CD4-positive, alpha-beta T cell treated with Interleukin-4 for 4 hours (primary cell): ENCODE measurements around the gene ADGRF3.
"Not testable (repeated sequence)": the region's sequence is repeated elsewhere in the genome, so short reads cannot be mapped to it uniquely, and the experiment has no call there.

Experiments
- DNase-seq: peaks from one replicate; pipeline ENCODE4 v3.0.0-alpha.2; 2020

The ADGRF3 gene

DNA sequence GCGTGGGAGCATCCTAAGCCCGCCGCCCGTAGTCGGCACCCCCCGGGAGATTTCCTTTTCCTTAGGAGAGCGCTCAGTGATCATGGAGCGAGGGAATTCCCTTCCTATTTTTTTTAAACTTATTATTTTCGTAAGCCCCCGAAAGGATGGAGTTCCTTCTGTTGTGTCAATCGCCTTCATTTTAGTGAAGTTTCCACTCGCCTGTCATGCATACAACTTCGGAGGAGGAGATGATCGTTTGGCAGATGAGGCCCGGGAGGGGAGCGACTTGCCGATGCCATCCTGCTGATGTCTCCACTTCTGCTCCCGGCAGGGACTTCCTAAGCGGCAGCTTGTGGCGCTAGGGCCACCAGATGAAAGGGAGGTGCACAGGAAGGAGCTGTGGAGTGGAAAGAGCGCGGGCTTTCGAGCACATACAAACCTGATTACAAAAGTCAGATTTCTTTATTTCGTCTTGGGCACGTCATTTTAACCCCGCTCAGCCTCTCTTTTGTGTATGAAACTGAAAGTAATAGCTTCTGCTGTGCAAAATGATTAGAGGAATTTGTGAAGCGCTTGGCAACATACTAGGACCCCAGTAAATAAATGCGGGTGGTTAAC is at the start of gene ADGRF3:
Gene ADGRF3, minus strand, starts transcription at position 336 of the 600 bp plus-strand sequence. CDS start 555 bp downstream, outside the sequence.
- DNase-seq: peak; percentile 62

DNA sequence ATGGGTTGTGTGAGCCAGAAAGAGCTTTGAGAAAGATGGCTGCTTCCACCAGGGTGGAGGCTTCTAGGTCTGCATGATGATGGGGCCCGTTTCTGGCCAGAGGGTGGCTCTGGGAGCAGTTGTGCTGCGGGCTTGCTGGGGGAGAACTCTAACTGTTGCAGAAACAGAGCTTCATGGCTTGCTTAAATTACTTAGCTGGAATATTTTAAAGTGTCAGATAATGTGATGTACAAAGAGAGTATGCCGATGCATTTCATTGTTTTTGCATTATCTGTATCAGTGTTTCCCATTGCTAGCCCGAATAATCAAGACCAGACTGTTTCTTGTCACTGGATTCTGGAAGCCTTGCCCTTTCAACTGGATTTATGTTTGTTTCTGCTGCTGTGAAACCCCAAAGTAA is 48.8 kb upstream of the ADGRF3 start:
- DNase-seq: no peak

DNA sequence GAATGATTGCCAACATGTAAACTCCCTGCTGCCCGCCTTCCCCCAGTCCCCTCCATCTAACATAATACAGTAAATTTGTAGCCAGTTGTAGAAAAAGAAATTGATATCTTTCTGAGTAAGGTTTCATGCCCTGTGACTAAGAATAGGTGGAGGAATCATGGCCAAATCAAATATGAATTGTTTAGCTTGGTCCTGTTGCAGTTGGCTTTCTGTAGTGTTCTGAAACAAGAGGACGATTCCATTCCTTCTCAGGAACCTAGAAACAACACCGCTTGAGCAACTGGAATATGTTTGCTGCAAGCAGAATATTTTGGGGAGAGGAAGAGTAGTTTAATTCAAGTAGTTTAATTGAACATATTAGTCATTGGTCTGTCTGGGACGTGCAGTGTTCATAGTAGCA is 48.1 kb upstream of the ADGRF3 start:
- DNase-seq: no peak

- DNase-seq: no peak
Measured at GRCh38 chr2:26387189-26387588, 40.6 kb upstream of the ADGRF3 start.

DNA sequence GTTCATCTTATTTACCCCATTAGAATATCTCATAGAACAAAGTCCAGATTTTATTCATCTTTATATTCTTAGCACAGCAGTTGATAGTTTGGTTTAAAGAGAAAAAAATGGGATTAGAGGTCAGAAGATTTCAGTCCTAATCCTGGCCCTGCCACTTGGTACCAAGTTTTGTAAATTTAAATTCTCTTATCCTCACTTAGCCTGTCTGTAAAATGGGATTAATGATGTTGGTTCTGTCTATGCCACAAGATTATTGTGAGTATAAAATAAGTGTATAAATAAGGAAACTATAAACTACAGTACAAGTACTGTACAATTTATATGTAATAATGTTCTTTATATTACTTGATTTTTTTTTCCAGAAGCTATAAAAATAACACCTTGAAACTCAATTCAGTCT is 38.0 kb upstream of the ADGRF3 start:
- no peak for DNase-seq

DNA sequence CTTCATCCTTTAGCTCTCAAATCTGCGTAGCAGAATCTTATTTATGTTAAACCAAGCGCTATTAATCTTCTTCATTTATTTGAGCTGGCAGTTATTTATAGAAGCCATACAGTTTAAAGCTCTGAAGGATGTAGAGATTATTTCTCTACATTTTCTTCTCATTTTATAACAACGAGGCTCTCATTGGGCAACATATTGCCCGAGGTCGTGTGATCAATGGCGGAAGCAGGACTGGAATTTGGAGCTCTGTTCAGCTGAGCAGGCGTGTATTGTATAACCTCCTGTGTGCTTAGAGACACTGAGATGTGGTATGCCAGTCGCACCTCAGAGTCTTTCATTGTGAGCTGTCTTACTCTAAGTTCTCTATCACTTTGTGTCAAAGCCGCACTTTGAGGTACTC is 37.6 kb upstream of the ADGRF3 start:
- no peak for DNase-seq

GRCh38 chr2:26382564-26382963 is 36.0 kb upstream of the ADGRF3 start:
- no peak for DNase-seq

GRCh38 chr2:26380281-26380680 is 33.7 kb upstream of the ADGRF3 start:
- no peak for DNase-seq

- no peak for DNase-seq
Measured at GRCh38 chr2:26376799-26377198, 30.2 kb upstream of the ADGRF3 start.

DNA sequence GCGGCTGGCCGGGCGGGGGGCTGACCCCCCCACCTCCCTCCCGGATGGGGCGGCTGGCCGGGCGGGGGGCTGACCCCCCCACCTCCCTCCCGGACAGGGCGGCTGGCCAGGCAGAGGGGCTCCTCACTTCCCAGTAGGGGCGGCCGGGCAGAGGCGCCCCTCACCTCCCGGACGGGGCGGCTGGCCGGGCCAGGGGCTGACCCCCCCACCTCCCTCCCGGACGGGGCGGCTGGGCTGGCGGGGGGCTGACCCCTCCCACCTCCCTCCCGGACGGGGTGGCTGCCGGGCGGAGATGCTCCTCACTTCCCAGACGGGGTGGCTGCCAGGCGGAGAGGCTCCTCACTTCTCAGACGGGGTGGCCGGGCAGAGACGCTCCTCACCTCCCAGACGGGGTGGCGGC is 24.3 kb upstream of the ADGRF3 start:
- not testable (repeated sequence) for DNase-seq

DNA sequence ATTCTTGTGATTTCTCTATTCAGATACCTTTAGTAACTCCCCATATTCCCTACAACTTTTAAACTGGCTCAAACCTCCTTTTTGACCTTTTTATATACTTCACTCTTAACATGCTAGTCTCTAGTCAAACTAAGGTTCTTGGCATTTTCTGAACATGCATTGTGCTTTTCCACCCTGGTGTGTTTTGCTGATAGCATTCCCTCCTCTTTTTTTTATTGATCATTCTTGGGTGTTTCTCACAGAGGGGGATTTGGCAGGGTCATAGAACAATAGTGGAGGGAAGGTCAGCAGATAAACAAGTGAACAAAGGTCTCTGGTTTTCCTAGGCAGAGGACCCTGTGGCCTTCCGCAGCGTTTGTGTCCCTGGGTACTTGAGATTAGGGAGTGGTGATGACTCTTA is 23.1 kb upstream of the ADGRF3 start:
- not testable (repeated sequence) for DNase-seq

GRCh38 chr2:26366957-26367356 is 20.4 kb upstream of the ADGRF3 start:
- no peak for DNase-seq

DNA sequence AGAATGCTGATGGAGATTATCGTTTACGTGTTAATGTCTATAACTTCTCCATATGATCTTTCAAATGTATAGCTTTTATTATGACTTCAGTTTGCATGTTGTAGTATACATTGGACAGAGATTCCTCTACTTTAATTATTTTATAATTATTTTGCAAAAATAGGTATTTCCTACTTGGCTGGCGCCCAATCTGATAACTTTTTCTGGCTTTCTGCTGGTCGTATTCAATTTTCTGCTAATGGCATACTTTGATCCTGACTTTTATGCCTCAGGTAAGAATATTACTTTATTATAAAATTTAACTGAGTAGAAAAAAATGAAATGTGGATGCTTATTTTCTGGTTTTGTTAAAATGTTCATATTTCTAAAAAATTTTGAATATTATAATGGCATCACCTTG is 18.1 kb upstream of the ADGRF3 start:
- DNase-seq: no peak

DNA sequence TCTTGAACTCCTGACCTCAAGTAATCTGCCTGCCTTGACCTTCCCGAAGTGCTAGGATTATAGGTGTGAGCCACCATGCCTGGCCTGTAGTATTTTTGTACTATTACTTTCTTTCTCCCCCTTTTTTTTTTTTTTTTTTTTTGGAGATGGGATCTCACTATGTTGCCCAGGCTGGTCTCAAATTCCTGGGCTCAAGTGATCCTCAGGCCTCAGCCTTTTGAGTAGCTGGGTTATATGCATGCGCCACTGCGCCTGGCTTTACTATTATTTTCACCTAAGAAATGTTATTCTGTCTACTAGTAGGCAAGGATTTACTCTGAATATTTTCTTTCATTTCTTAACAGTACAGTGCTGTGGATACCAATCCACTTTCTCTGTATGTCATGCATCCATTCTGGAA is 17.4 kb upstream of the ADGRF3 start:
- no peak for DNase-seq

- DNase-seq: no peak
Measured at GRCh38 chr2:26363323-26363722, 16.7 kb upstream of the ADGRF3 start.

DNA sequence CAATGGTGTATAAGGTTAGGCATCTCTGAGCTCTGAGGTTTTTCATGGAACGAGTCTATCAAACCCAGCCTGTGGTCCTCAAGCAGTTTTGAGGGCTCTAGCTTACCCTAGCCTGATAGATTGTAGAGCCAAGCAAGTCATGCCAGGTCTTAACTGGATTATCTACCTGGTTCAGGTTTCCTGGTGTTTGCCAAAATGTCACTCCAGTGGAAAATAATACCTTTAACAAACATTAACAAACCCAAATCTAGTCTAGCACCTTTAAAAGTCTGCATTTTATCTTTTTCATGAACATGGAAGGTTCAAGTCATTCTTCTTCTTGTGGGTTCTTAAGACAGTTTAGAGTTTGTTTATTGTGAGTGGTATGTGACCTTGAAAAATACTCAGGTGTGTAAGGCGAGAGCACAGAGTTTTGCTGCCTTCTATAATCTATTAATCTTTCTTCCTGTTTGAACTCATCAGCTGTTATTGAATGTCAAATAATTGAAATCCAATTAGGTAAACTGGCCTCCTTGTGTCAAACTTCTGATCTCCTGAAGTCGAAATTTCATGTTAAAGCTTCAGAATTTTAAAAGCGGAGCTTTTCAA is 13.4 kb upstream of the ADGRF3 start:
- DNase-seq: no peak

DNA sequence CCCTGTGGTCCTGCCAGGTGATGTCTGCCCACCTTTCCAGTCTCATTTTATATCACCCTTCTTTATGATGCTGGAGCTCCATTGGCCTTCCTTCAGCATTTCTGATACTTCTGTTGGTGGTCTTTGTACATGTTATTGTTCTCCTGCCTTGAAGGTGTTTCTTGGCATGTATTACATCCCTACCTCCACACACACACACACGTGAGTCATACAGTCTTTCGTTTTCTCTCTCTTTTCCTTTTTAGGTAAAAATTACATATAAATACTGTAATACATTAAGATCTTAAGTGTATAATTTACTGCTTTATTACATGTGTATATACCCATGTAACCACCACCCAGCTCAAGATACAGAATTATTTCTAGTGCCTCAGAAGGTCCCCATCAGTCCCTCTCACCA is 10.2 kb upstream of the ADGRF3 start:
- no peak for DNase-seq

GRCh38 chr2:26356111-26356510 is 9.5 kb upstream of the ADGRF3 start:
- no peak for DNase-seq

- no peak for DNase-seq
Measured at GRCh38 chr2:26355038-26355995, 8.7 kb upstream of the ADGRF3 start.

GRCh38 chr2:26354469-26354868 is 7.9 kb upstream of the ADGRF3 start:
- not testable (repeated sequence) for DNase-seq

DNA sequence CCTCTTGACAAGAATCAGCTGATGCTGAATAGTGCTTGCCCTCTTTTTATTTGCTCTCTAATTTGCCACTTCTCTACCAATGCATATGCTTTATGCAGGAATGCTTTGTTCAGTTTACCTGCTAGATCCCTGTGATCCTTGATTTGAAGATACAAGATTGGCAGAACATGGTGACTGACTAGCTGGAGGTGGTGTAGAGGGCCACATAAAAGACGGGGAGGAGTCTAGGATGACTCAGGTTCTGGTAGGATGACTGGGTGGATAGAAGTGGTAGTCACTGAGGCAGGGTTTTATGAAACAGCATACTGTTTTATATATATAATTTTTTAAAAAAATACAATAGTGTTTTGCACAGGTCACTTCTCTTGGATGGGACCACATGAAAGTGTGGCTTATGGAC is 6.3 kb upstream of the ADGRF3 start:
- DNase-seq: peak; percentile 17

DNA sequence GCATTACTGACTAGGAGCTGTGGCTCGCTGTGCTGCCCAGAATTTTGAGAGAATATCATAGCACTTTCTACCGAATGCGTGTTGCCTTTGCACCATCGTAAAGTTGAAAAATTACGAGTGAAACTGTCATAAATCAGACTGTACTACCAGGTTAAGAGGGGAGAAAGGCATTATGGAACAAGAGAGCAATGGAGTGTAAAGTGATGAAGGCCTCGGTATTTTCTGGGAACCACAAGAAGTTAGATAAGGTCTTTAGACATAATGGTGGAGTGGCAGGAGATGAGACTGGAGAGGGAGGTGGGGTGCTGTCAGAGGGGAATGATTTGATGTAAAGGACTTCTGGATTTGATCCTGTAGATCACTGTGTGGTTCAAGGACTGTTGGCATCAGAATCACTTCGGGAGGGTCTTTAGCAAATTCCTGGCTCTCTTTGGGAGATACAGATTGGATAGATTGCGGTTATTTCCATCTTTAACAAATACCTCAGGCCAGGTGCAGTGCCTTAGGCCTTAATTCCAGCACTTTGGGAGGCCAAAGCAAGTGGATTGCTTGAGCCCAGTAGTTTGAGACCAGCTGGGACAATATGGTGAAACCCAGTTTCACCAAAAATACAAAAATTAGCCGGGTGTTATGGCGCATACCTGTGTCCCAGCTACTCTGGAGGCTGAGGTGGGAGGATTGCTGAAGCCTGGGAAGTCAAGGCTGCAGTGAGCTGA is 4.9 kb upstream of the ADGRF3 start:
- DNase-seq: no peak

DNA sequence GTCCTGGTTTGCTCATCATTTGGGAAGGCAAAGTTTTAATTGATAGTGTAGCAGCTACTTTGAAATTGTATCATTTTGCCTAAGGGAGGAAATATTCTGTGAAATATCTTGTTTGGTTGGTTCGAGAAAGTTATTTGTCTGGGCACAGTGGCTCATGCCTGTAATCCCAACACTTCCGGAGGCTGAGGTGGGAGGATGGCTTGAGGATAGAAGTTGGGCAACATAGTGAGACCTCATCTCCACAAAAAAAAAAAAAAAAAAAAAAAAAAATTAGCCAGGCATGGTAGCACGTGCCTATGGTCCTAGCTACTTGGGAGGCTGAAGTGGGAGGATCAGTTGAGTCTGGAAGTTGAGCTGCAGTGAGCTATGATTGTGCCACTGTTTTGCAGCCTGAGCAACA is 3.1 kb upstream of the ADGRF3 start:
- no peak for DNase-seq
